Measurements from ENCODE around the gene CELSR3.

CELSR3 gene

DNA sequence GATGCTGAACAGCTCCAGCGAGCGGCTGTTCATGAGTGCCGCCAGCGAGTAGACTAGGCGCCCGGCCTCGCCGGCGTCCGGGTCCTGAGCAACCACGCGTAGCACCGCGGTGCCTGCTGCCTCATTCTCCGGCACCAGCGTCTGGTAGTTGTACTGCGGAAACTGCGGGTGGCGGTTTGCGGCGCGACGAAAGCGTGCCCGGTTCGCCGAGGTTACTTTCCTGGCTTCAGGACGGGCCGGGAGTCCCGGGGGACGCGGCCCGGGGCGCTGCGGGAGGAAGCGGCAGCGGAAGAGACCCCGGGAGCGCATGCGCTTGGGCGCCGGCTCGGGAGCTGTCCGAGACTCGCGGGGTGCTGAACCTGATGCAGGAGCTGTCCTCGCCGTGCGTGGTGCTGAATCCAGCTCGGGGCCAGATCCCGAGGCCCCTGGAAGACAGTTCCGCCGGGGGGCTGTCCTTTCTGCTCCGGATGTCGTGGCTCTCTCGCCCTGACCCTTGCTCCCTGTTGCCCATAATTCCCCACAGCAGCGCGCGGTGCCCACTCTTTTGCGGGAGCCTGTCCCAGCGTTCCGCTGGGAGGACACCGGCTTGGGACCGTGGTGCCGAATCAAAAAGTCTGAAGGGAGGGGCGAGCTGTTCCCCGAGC, 1.1 kb downstream of the CELSR3 start:
- DNase-seq (ENCODE audit: low spot score) = peak; percentile 68

DNA sequence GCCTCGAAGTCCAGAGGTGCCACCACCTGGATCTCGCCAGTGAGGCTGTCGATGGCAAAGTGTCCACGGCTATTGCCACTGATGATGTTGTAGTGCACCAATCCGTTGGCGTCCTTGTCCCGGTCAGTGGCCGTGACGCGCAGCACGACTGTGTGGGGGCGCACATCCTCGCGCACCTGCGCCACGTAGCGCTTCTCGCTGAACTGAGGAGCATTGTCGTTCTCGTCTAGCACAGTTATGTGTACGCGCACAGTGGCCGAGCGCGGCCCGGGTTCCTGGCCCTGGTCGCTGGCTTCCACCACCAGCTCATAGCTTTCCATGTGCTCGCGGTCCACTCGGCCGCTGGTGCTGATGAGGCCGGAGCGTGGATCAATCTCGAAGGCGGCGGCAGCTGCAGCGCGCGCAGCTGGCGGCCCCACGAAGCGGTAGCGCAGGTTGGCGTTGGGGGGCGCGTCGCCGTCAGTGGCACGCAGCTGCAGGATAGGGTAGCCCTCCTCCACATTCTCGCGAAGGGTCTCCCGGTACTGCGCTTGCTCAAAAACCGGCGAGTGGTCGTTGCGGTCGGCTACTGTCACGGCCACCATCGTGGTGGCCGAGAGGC, 1.8 kb downstream of the CELSR3 start:
- no peak for DNase-seq (ENCODE audit: low spot score)

DNA sequence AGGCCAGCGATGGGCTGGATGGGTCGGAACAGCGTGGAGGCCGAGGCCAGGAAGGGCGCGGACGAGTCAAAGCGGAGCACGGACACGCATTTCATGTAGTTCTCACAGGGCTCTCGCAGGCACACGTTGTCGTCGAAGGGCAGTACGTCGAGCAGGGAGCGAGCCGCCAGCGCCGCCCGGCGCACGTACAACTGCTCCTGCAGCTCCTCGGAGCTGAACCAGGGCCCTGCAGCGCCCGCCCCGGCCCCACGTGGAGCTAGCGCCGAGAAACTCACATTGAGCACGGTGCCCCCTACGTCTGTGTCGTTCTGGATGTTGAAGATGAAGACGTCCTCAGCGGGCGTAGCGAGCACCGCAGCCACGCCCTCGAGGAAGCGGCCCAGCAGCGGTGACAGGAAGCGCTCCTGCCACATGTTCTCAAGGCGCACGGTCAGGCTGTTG, 5.8 kb downstream of the CELSR3 start:
- peak; percentile 26 for DNase-seq (ENCODE audit: low spot score)

DNA sequence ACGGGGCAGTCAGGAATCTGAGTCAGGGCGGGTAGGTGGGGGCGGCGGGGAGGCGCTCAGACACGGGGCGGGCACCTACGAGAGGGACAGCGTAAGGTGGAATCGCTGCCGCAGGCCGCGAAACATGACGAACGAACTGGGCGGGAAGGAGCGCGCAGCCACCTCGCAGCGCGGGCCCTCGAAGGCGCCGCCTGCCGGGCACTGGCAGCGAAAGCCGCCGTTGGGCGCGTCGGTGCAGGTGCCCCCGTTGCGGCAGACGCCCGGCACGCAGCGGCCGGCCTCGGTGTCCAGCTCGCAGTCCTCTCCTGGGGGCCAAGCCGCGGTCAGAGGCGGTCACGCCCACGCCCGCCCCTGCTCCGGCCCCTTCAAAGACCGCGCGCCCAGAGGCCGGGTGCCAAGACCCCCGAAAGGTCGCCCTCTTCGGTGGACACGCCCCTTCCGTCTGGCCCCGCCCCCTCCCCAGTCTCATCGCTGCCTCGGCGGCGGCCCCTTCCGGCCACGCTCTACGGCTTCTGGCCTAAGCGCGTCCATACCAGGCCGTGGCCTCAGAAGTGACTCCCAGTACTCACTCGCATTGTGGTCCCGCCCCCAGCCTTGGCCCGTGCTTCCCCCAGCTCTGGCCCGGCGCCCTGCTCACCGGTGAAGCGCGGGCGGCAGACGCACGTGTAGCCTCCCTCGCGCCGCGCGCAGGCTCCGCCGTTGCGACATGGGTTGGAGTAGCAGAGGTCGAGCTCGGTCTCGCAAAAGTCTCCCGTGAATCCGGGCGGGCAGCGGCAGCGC, 6.4 kb downstream of the CELSR3 start:
- peak; percentile 86 for DNase-seq (ENCODE audit: low spot score)

DNA sequence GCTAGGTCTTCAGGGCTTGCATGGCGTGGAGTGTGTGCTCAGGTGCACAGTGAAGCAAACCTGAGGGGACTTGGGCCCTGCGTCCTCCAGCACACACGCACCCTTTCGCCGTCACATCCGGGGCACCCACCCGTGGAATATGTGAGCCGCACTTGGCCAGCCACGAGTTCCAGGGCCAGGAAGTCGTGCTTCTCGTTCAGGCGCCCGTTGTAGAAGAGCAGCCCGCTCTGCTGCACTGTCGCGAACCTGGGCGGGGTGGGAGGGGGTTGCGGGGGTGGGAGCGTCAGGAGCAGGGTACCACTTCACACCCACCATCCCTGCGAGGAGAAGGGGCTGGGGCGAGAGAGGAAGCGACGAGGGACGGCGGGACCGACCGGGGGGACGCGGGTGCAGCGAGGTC, 7.1 kb downstream of the CELSR3 start:
- peak; percentile 38 for DNase-seq (ENCODE audit: low spot score)

DNA sequence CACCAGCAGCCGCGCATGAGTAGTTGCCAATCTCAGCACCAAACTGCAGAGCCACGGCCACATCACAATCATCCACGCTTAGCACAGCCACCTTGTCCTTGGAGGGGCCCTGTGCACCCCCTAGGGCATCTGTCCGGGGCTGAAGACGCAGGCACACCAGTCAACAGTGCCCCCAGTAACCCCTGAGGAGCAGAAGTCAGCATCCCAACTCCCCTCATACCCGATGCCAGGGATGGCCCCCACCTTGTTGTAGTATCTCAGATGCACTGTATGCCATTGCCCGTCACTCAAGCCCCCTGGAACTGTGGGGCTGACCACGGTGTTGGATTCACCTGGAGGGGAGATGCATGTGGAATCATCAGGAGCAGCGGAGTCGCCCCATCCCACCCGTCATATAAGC, 7.6 kb downstream of the CELSR3 start:
- DNase-seq (ENCODE audit: low spot score) = no peak

DNA sequence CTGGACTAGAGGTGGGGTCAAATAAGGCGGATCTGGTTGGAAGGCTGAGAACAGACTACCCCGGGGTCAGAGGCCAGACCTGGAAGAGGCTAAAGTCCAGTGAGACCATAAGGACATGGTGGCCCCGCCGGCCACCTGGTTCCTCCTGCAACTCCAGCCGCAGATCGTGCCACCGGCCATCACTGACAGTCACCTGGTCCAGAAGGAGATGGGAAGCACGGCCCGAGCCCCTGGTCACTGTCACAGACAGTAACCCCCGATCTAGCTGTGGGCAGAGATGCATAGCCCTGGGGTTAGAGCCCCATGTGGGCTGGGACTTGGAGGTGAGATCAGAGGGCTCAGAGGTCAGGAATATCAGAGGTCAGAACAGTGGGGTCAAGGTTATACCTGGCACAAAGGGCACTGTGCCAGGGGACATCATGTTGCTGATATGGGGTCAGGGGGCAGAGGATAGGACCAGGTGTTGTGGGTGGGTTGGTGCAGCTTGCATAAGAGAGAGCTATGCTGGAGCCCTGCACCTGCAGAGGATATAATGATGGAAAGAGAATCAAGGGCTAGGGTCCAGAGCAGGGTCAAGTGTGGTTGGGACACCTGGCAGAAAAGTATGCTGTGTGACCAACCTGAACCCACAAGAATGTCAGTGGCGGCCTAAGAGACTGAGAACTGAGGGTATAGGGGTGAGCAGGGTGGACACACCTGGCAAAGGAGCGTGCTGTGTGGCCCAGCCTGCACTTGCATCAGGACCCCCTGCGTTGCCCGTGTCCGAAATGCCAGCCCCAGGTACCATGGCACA, 9.6 kb downstream of the CELSR3 start:
- no peak for DNase-seq (ENCODE audit: low spot score)

DNA sequence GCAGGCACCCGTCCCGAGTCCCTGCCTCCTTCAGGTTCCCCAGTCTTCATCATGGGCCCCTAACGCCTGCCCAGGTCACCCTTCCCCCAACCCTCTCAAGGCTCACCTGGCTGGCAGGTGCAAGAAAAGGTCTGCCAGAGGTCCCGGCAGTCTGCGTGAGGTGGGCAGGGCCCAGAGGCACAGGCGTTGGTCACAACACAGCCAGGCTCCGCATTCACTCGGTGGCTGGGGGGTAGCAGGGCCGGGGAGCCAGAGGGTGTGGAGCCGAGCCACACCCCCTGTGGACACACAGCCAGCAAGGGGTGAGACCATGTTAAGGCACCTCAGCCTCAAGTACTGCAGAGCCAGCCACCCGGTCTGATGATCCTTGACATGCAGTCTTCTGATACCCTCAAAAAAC, 10.9 kb downstream of the CELSR3 start:
- DNase-seq (ENCODE audit: low spot score) = no peak

DNA sequence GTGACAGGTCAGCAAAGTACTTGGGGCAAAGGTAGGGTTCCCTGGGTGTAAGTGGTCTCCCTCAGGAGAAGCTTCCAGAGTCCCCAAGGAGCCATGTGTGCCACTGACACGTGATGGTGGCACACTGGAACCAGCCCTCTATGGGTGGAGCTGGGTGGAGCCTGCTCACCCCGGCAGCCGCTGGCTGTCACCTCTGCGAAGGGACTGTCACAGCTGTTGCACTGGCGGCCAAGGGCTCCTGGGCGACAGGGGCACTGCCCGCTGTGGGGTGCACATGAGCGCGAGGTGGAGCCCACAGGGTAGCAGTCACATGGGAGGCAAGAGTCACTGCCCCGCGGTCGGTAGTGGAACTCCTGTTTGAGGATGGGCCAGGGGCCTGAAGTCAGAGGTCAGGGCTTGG, 12.0 kb downstream of the CELSR3 start:
- DNase-seq (ENCODE audit: low spot score) = no peak

DNA sequence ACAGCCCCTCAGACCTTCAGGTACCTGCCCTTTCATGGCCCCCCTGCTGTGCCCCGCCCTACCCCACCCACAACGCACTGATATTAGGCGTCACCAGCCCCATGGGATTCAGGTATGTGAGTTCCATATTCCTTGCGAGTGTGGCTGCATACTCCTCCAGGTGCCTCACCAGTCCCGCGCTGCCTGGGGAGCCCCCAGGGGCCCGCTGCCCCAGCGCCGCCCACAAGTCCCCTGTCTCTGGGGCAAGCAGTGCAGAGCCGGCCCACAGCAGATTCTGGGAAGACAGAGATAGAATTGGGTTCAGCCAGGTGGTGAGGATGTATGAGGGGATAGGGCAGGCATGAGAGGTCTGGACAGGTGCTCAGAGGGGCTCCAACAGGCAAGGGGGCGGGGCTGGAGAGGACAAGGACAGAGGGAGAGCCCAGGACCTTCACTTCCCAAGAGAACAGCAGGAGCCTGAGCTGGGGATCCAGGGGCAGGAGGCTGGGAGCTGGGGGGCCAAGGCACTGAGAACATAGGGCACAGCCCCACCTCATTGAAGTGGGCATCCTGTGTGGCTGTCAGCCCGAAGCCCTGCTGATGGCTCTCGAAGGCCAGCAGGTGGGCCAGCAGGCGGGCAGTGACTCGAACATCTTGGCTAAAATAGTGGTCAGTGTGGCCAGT, 14.4 kb downstream of the CELSR3 start:
- DNase-seq (ENCODE audit: low spot score) = no peak

DNA sequence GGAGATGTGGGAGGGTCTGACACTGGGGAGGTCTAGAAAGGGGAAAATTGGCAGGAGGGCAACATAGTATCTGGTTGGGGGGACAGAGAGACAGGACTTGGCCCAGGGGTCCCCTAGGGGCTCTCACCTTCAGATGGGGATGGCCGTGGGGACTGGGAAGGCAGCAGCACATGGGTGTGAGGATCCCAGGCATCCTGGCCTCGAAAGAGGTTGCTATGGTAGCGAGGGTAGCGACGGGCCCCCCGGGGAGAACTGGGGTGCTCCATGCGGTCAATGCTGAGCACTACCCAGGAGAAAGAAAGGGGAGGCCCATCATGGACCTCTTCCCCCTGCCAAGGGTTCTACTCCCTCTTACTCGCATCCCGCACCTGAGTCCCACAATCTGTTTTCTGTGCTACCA, 15.0 kb downstream of the CELSR3 start:
- DNase-seq (ENCODE audit: low spot score) = no peak

DNA sequence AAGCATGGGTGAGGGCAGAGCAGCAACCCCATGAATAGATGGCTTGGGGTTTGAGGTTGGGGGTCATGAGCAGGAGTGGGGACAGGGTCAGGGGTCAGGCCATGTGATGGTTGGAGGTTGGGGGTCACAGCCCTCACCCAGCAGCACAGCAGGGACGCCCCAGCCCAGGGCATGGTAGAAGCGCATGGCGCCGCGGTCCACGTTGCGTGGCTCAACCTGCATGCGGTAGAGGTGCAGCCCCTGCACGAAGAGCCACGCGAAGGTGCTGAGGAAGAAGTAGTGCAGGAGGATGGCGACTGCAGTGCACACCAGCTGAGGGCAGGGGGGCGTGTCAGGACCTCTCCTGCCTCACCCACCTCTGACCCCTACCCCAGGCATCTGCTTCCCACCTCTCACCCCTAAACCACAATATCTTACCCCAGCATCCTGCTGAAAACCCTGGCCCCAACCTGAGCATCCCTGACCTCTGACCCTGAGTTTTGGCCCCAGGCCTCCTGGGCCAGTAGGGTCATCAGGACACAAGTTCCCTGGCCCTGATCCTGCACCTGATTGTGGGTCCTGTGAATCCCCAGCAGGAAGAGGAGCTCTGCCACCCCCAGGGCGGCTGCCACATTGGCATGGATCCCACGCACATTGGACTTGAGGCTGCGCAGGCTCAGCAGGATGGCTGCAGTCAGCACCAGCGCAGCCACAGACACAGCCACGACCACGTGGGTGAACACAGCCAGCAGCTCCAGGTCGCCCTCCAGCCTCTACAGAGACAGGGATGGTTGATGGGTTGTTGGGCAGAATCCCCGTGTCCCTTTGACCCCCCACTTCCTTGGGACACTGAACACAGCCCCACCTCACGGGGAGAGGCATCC, 17.6 kb downstream of the CELSR3 start:
- DNase-seq (ENCODE audit: low spot score) = no peak

DNA sequence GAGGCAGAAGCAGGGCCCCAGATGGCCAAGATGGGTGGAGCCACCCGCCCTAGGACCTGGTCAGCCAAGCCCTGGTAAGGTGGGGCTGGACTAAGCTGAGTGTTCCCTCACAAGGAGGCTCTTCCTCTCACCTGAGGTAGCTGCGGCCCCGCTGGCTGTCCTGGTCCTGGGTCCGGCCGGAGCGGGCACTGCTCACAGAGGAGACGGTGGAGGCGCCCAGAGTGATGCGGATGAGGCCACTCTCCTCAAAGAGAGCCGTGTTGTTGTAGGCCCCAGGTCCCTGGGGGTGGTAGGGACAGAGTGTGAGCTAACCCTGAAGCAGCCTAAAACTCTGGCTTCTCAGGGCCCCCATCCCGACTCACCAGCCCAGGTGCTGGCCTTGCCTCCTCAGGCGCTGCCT, 20.1 kb downstream of the CELSR3 start:
- no peak for DNase-seq (ENCODE audit: low spot score)

DNA sequence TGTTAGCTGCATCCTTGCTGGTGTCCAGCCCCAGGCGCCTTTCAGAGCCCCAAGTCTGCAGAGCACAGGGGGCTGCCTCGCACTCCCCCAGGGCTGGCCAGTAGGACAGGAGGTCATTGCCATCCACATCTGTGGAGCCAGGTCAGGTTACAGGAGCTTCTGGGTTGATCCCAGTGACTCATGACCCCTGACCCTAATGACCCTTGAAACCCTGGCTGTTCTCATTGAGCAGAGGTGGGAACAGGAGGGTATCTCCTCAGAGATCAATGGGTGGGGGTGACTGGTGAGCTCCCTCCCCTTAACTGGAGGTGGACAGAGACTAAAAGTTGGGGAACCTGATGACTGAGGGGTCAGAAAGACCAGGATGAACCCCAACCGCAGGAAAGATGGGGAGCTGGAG, 21.3 kb downstream of the CELSR3 start:
- DNase-seq (ENCODE audit: low spot score) = no peak

DNA sequence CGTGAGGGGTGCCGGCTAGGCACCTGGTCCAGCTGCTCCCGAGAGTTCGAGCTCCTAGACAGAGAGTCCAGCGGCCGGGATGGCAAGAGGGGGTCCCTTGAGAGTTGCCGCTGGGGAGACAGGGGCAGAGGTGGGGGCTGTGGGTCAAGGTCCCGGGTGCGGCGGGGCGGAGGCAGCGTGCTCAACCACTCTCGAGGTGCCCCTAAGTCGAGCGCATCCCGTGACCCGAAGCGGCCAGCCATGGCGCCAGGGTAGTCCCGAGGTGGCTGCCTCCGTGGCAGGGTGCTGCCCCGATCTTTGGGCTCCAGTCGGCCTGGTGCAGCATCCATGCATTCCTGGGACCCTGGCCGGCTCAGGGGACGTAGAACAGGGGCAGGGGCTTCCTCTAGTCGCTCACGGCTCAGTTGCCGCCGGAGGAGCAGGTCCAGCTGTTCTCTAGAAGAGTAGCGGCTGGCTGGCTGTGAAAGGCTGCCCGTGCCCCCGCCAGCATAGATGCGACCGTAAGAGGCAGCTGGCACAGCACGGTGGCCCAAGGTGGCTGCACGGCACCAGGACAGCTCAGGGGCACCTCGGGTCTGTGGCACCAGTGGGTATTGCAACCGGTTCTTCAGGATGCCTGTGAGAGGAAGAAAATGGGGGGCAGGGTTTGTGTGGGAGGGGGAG, 22.6 kb downstream of the CELSR3 start:
- DNase-seq (ENCODE audit: low spot score) = no peak

DNA sequence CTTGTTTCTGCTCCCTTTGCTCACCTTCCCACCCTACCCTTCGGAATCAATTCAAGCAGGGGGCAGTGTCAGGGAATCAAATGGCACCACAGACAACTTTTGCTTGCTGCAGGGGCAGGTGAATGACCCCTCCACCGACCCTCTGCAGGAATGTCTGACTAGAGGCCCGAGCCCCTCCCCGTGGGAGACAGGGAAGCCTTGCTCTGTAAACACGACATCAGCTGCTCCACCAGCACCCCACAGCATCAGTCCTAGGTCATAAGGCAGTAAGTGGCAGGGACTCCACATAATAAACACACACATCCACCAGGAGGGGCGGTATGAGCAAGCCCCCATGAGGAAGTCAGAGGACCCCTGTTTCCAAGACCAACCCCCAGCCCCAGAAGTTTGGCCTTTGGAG, 25.4 kb downstream of the CELSR3 start:
- DNase-seq (ENCODE audit: low spot score) = no peak

DNA sequence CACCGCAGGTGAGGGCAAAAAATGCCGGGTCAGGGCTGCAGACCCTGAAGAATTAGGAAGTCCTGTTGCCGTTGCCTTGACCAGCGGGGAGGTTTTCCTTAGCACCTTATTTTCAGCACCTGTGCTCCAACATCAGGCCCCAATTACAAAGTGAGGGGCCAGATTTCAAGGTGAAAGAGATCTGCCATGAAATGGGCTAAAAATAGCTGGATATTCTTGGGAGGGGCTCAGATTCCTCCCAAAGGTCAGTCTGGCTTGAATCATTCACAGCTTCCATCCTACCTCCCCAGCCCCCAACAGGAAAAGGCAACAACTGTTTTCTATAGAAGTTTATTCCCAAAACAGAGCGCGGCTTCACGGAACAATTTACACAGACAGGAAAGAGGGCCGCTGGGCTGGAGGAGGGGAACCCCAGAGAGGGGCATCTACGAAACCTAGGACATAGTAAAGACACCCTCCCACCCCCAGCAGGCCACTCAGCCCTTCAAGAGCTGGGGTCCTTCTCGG, 26.5 kb downstream of the CELSR3 start:
- DNase-seq (ENCODE audit: low spot score) = no peak

DNA sequence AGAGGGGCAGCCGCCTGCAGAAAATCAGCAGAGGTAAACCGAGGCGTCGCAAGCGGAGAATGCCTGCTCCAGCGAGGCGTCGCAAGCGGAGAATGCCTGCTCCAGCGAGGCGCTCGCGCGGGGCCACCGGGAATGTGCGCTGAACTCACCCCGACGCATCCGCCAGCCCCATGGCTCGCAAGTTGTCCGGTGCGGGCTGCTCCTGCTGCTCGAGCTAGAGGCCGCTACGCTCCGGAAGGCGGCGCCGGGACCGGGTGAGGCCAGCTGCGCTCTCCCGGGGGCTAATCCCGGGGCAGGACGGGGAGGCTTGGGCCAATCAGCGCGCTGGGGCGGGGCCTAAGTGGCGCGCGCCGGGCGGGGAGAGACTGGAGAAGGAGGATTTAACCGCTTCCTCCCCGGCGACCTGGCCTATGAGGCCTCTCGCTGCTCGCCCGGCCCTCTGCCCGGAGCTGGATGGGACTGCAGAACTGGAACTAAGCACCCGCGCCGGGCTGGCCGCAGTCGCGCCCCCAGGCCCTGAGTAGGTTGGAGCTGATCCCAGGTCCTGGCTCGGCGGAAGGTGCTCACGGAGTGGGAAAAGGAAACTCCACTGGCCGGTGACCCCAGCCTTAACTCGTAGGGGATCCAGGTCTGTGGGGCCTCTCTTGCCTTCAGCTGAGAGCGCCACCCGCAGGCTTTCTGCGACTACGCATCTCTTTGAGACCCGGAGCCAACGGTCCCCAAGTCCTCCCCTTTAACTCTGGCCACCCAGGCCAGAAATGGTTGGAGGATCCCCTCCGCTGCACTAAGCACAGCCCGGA, 27.3 kb downstream of the CELSR3 start, which contains the start of gene SLC26A6:
Gene SLC26A6, minus strand, starts transcription at position 240 of the 800 bp plus-strand sequence. Its CDS starts 68 bp downstream, at position 172.
- peak; percentile 92 for DNase-seq (ENCODE audit: low spot score)

DNA sequence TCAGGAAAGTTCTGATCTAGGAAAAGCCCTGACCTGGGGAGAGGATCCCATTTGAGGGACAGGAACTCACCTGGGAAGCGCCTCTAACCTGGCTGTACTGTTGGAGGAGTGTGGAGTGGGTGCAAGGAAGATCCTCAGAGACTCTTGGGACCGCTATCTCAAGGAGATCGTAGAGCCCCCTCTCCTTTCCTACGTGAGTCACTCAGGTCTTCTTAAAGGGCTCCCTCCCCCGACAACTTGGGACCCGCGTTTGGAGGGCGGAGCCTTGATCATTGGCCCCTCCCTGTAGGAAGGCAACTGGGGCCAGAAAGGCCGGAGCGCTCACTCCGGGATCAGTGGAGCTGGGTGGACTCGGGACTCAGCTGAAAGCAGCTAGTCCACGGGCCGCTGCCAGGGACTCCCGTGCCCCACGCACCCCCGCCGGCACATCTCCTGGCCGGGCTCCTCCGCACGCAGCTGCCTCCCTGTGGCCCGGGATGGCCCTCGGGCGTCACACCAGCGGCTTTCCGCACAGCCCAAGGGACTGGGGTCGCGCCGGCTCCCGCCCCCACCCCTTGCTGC, 27.9 kb downstream of the CELSR3 start:
- DNase-seq (ENCODE audit: low spot score) = peak; percentile 45

All from CD4-positive, alpha-beta T cell treated with Interleukin-2 at 100 ng/mL for 4 hours (primary cell).